COLO829 (cell line): ENCODE results near the gene LCE1D.

Source experiments
- DNase-seq: peaks from one replicate; pipeline ENCODE4 v3.0.0; 2012; ENCODE audit warnings: low spot score

LCE1D gene

DNA sequence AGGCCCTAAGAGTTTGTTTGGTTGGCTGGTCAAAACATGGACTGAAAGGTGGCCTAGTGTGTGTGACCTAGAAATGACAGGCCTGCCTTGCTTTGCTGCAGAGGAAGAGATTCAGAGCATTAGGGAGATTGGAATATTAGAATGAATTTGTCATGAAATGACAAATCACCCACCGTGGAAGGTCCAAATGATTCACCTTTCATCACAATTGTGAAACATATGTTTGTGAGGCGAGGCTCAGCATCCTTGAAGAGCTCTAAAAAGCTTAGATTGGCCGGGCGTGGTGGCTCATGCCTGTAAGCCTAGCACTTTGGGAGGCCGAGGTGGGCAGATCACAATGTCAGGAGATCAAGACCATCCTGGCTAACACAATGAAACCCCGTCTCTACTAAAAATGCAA lies 20.8 kb downstream of the LCE1D start:
- DNase-seq: no peak

- DNase-seq: no peak
Measured at GRCh38 chr1:152823294-152823693, 26.8 kb downstream of the LCE1D start.

DNA sequence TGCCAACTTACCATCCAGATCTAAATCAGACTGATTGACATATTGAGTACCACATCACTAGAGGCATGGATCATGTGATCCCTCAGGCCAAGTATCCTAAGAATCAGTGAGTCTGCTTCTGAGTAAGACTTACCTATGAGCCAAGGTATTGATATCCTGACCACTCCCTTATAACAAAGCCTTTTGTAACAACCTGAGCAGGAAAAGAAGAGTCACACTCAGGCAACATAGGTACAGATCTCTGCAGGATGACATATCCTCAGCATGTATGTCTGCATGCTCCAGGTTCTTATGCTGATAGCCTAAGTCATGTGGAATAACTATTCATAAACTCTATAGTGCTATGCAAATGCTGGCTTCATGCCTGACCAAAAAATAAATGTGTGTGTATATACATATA lies 28.4 kb downstream of the LCE1D start:
- no peak for DNase-seq

GRCh38 chr1:152827173-152827572 lies 30.7 kb downstream of the LCE1D start, which contains the start of gene LCE1A:
LCE1A (plus strand) TSS chr1:152827473; CDS start chr1:152827473, 0 bp downstream.
- DNase-seq: no peak

GRCh38 chr1:152836870-152837269 lies 40.3 kb downstream of the LCE1D start:
- DNase-seq: no peak

- DNase-seq: no peak
Measured at GRCh38 chr1:152842556-152842955, 46.0 kb downstream of the LCE1D start, which contains the start of gene LCE6A. LCE6A (plus strand) TSS chr1:152842856; CDS start chr1:152843521, 665 bp downstream.
